Measurements from ENCODE around the gene CDK19. TPM values are rescaled to one million over a fixed set of nuclear protein-coding genes. Genes with fewer than 3 reads are reported as not detected.

CDK19 gene
- polyA plus RNA-seq, 1 of the 3 experiments (the other 2 are of a cell fraction), result 6.5 TPM

- H3K4me3 ChIP-seq (ENCODE audit: low read depth in 2 of 2, low read length in 1 of 2), result no peak overlapping the region
- WGBS (ENCODE audit: low lambda C conversion rate), result 91% methylated on average over 5 of the region's 5 CpGs
- DNase-seq, result no peak
- H3K9me3 ChIP-seq, result no peaks in the 10 kb centered on the region
- no peaks in the 10 kb centered on the region for H3K9me2 ChIP-seq
- peaks cover 16 to 30% of the 10 kb centered on the region in 2 experiments for H3K36me3 ChIP-seq (replicated peaks in 1 of 2; ENCODE audit: control insufficient read depth in 1 of 2, insufficient read depth in 2 of 2, low read length in 1 of 2)
- POLR2A ChIA-PET, result no interaction called here
- no peaks in the 10 kb centered on the region for H3K27me3 ChIP-seq (ENCODE audit: insufficient read depth)
- H4K20me1 ChIP-seq (ENCODE audit: insufficient read depth), result no peaks in the 10 kb centered on the region
- H3K4me1 ChIP-seq (ENCODE audit: control insufficient read depth in 1 of 2, insufficient read depth in 2 of 2, low read depth in 1 of 2, low read length in 1 of 2), result no peaks in the 10 kb centered on the region; a peak in 2 of 4 replicates
- H3K4me2 ChIP-seq, result no peak overlapping the region
- CTCF ChIA-PET, result interaction anchor here (1.1 kb wide), 1 partner anchor 19 kb away, joined by 3 read pairs; no protein-coding TSS in a partner anchor
- no peaks in the 10 kb centered on the region for H3F3A ChIP-seq (replicated peaks; ENCODE audit: insufficient read depth)
- H3K27ac ChIP-seq (ENCODE audit: low read depth in 2 of 2, low read length in 1 of 2), result no peak overlapping the region
- no peak for TF ChIP-seq EZH2phosphoT487 (IDR thresholded peaks at IDR 0.05; ENCODE audit: borderline replicate concordance, low read depth)
- TF ChIP-seq FOXJ3 (CRISPR knock-in tag; IDR thresholded peaks at IDR 0.05), result no peak
- no peak for TF ChIP-seq TCF12 (IDR thresholded peaks at IDR 0.05)
- TF ChIP-seq ELF1 (IDR thresholded peaks at IDR 0.05), result no peak
- TF ChIP-seq IRF3 (IDR thresholded peaks at IDR 0.05; ENCODE audit: low read depth, low read length), result no peak
- TF ChIP-seq CHD2 (IDR thresholded peaks at IDR 0.05; ENCODE audit: low read length, partially characterized antibody), result no peak
- TF ChIP-seq ZBTB33 (IDR thresholded peaks at IDR 0.05; ENCODE audit: borderline replicate concordance, low read depth), result no peak
- TF ChIP-seq NFIC (IDR thresholded peaks at IDR 0.05; ENCODE audit: borderline replicate concordance), result no peak
- TF ChIP-seq RAD21 (IDR thresholded peaks at IDR 0.05; ENCODE audit: low read length), result no peak
- TF ChIP-seq GATA2 (CRISPR knock-in tag; IDR thresholded peaks at IDR 0.05), result no peak
- no peaks in the 10 kb centered on the region for H3K79me2 ChIP-seq (ENCODE audit: insufficient read depth)
- no peak overlapping the region for H3K9ac ChIP-seq
- no peak overlapping the region for H2AFZ ChIP-seq (ENCODE audit: low read depth)
These were observed 200.7 kb downstream of the CDK19 start for GRCh38 chr6:110614586-110614985.

- no peaks in the 10 kb centered on the region for H3F3A ChIP-seq (replicated peaks; ENCODE audit: insufficient read depth)
- H4K20me1 ChIP-seq (ENCODE audit: insufficient read depth), result no peaks in the 10 kb centered on the region
- H3K9me3 ChIP-seq, result no peaks in the 10 kb centered on the region
- H3K9ac ChIP-seq, result no peak overlapping the region
- H3K79me2 ChIP-seq (ENCODE audit: insufficient read depth), result no peaks in the 10 kb centered on the region
- CTCF ChIA-PET, result interaction anchor here (1.1 kb wide), 1 partner anchor 19 kb away, joined by 3 read pairs; no protein-coding TSS in a partner anchor
- no peaks in the 10 kb centered on the region; a peak in 1 of 4 replicates for H3K4me1 ChIP-seq (ENCODE audit: control insufficient read depth in 1 of 2, insufficient read depth in 2 of 2, low read depth in 1 of 2, low read length in 1 of 2)
- peaks cover 16 to 27% of the 10 kb centered on the region in 2 experiments for H3K36me3 ChIP-seq (replicated peaks in 1 of 2; ENCODE audit: control insufficient read depth in 1 of 2, insufficient read depth in 2 of 2, low read length in 1 of 2)
- no peaks in the 10 kb centered on the region for H3K27me3 ChIP-seq (ENCODE audit: insufficient read depth)
- DNase-seq, result no peak
- POLR2A ChIA-PET, result no interaction called here
- no peak overlapping the region for H3K27ac ChIP-seq (ENCODE audit: low read depth in 2 of 2, low read length in 1 of 2)
- H3K4me3 ChIP-seq (ENCODE audit: low read depth in 2 of 2, low read length in 1 of 2), result no peak overlapping the region
- no peak overlapping the region for H2AFZ ChIP-seq (ENCODE audit: low read depth)
- no peak overlapping the region for H3K4me2 ChIP-seq
- WGBS (ENCODE audit: low lambda C conversion rate), result 94% methylated on average over 1 of the region's 1 CpG
- no peaks in the 10 kb centered on the region for H3K9me2 ChIP-seq
- no peak for TF ChIP-seq TAF1 (IDR thresholded peaks at IDR 0.05; ENCODE audit: borderline replicate concordance, low read depth, low read length)
- TF ChIP-seq RAD21 (IDR thresholded peaks at IDR 0.05; ENCODE audit: low read length), result no peak
- TF ChIP-seq PBX3 (IDR thresholded peaks at IDR 0.05), result no peak
- TF ChIP-seq TEAD4 (IDR thresholded peaks at IDR 0.05; ENCODE audit: borderline replicate concordance, insufficient read depth), result no peak
- TF ChIP-seq JUND (IDR thresholded peaks at IDR 0.05), result no peak
- no peak for TF ChIP-seq IRF3 (IDR thresholded peaks at IDR 0.05; ENCODE audit: low read depth, low read length)
- TF ChIP-seq ELF1 (IDR thresholded peaks at IDR 0.05), result no peak
- TF ChIP-seq ZBTB33 (IDR thresholded peaks at IDR 0.05; ENCODE audit: borderline replicate concordance, low read depth), result no peak
- no peak for TF ChIP-seq NFIC (IDR thresholded peaks at IDR 0.05; ENCODE audit: borderline replicate concordance)
- no peak for TF ChIP-seq FOXM1 (IDR thresholded peaks at IDR 0.05; ENCODE audit: low read depth)
- TF ChIP-seq USF2 (IDR thresholded peaks at IDR 0.05; ENCODE audit: borderline replicate concordance, low read depth, low read length), result no peak
- TF ChIP-seq YY1 (IDR thresholded peaks at IDR 0.05; ENCODE audit: low read depth), result no peak
These were observed 201.2 kb downstream of the CDK19 start for GRCh38 chr6:110614106-110614505.

Measured in SK-N-SH (cell line).